Gastrocnemius medialis (tissue), 4 donors: ENCODE results near the gene MUC5B.
"Not testable (repeated sequence)": the region's sequence is repeated elsewhere in the genome, so short reads cannot be mapped to it uniquely, and the experiment has no call there.

Experiments used
- POLR2A ChIP-seq, 2 donors: fragments of 450-650 bp; IDR thresholded peaks; one replicate each; pipeline ENCODE4 v1.6.1; 2017; ENCODE audit warnings: antibody characterized with exemption in 2 of 2, mild to moderate bottlenecking in 2 of 2, moderate library complexity in 2 of 2
- TF ChIP-seq, protein P1 (sequence below), 5 experiments: fragments of 450-650 bp in 3 of 5; fragments of 200-600 bp in 2 of 5; sonication (generic) in 2 of 5; IDR thresholded peaks in 4 of 5; conservative IDR thresholded peaks in 1 of 5; 1 replicate in 4 of 5; 2 replicates in 1 of 5; pipeline ENCODE4 v1.5.1; 2016 to 2019; ENCODE audit warnings: antibody characterized with exemption in 5 of 5, mild to moderate bottlenecking in 3 of 5, moderate library complexity in 3 of 5

- TF ChIP-seq, protein P1, sequence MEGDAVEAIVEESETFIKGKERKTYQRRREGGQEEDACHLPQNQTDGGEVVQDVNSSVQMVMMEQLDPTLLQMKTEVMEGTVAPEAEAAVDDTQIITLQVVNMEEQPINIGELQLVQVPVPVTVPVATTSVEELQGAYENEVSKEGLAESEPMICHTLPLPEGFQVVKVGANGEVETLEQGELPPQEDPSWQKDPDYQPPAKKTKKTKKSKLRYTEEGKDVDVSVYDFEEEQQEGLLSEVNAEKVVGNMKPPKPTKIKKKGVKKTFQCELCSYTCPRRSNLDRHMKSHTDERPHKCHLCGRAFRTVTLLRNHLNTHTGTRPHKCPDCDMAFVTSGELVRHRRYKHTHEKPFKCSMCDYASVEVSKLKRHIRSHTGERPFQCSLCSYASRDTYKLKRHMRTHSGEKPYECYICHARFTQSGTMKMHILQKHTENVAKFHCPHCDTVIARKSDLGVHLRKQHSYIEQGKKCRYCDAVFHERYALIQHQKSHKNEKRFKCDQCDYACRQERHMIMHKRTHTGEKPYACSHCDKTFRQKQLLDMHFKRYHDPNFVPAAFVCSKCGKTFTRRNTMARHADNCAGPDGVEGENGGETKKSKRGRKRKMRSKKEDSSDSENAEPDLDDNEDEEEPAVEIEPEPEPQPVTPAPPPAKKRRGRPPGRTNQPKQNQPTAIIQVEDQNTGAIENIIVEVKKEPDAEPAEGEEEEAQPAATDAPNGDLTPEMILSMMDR (IDR thresholded peaks at IDR 0.05 in 4 of 5, conservative IDR thresholded peaks at IDR 0.05 in 1 of 5): peak; percentile 9 to 49 (median 39)
- TF ChIP-seq POLR2A (IDR thresholded peaks at IDR 0.05): not testable (repeated sequence)
These were observed 41.6 kb downstream of the MUC5B start for GRCh38 chr11:1264444-1264843.
